ENCODE data around the gene NUDT17. TPM values are rescaled to one million over a fixed set of nuclear protein-coding genes. Genes with fewer than 3 reads are reported as not detected.
A peak's percentile ranks its signal among the peaks of the same experiment; 100 is the strongest.

Gene NUDT17
- total and polyA plus RNA-seq, 2 of the 4 experiments (the other 2 are of a cell fraction), result 2.3 to 2.8 TPM

DNA sequence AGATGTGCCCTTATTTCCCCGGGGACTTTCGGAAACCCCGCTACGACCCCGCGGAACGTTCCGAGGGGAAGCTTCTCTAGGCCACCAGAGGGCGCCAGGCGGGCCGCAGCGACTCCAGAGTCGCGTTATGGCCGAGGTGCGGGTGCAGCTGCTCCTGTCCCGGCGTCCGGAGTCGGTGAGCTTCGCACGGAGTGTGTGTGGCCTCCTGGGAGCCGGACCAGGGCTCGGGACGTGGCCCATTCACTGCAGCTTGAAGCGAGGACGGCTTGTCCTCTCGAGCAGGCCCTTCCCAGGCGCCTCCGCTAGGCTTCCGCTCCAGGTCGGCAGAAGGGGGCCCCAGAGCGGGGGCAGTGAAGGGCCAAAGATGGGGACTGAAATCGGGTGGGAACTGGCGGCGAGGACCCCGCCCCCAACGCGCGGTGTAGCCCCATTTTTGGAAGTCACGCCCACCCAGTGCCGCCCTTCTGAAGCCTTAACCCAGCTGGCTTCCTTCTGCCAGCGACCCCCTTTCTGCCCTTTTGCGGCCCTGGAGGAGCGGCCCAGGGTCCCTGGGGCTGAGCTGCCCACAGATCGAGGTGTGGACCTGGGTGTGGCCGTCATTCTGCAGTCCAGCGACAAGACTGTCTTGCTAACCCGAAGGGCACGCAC, at the start of gene NUDT17 (continued):
- TF ChIP-seq, protein P1, sequence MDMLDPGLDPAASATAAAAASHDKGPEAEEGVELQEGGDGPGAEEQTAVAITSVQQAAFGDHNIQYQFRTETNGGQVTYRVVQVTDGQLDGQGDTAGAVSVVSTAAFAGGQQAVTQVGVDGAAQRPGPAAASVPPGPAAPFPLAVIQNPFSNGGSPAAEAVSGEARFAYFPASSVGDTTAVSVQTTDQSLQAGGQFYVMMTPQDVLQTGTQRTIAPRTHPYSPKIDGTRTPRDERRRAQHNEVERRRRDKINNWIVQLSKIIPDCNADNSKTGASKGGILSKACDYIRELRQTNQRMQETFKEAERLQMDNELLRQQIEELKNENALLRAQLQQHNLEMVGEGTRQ (IDR thresholded peaks at IDR 0.05; ENCODE audit: low read depth, low read length), result no peak
- TF ChIP-seq CHD1 (IDR thresholded peaks at IDR 0.05; ENCODE audit: low read depth, low read length) (no peak), MAZ (IDR thresholded peaks at IDR 0.05; ENCODE audit: borderline replicate concordance, low read depth, low read length) (peak; percentile 40; the same call in 1 of the 2 replicates), RCOR1 (IDR thresholded peaks at IDR 0.05; ENCODE audit: insufficient replicate concordance, low read length) (no peak)

- H3K23ac ChIP-seq (ENCODE audit: low read depth, low read length), result no peak overlapping the region
- peaks cover 29% of the 10 kb centered on the region for H4K20me1 ChIP-seq (ENCODE audit: insufficient read depth, low read length)
- H4K5ac ChIP-seq (ENCODE audit: low read depth, low read length), result no peak overlapping the region
- H2BK120ac ChIP-seq (ENCODE audit: low read depth, low read length), result no peak overlapping the region
- no peak overlapping the region for H3K56ac ChIP-seq (ENCODE audit: extremely low read depth, insufficient read depth, low read length)
- H3K4me3 ChIP-seq (ENCODE audit: insufficient read depth, low read depth, low read length), result no peak overlapping the region
- no peak overlapping the region for H2BK20ac ChIP-seq (ENCODE audit: low read depth, low read length)
- ChIA-PET CTCF (no interaction called here), POLR2A (ENCODE audit: unreplicated experiment) (no interaction called here)
- H4K8ac ChIP-seq (ENCODE audit: low read depth in 2 of 2, low read length in 2 of 2), result no peak overlapping the region
- H3K4me2 ChIP-seq (ENCODE audit: low read depth, low read length), result no peak overlapping the region
- no peak overlapping the region for H2AK9ac ChIP-seq (replicated peaks; ENCODE audit: low read depth, low read length, poor library complexity)
- H2BK15ac ChIP-seq (ENCODE audit: low read depth, low read length), result no peak overlapping the region
- no peaks in the 10 kb centered on the region for H3K27me3 ChIP-seq (ENCODE audit: control insufficient read depth, insufficient read depth, low read length)
- no peak overlapping the region for H2BK5ac ChIP-seq (ENCODE audit: low read depth, low read length, poor library complexity, severe bottlenecking)
- dilution Hi-C loops (cut with HindIII; ENCODE audit: low sequenced_read_pairs, unreplicated experiment) (no loop called here), in situ Hi-C loops (cut with MboI; ENCODE audit: low sequenced_read_pairs) (no loop called here), intact Hi-C loops (cut with micrococcal nuclease) (no loop called here)
- no peak overlapping the region for H3K14ac ChIP-seq (replicated peaks; ENCODE audit: low read depth, low read length)
- H3K9me1 ChIP-seq (ENCODE audit: insufficient read depth, low read length), result peaks cover 3% of the 10 kb centered on the region; the same call in 1 of the 2 replicates
- WGBS, 2 experiments (ENCODE audit: extremely low coverage in 2 of 2, insufficient read length in 1 of 2), result no CpG with 5 or more reads among the region's 1 CpG
- ATAC-seq (ENCODE audit: low read depth) (no peak), DNase-seq (no peak)
- H3K18ac ChIP-seq (ENCODE audit: low read depth, low read length), result no peak overlapping the region
- H3K27ac ChIP-seq (ENCODE audit: insufficient read depth, low read length), result no peak overlapping the region
- H4K91ac ChIP-seq (ENCODE audit: insufficient read depth, low read depth, low read length), result no peak overlapping the region
- H3K9ac ChIP-seq (ENCODE audit: low read depth, low read length), result no peak overlapping the region
- H3K4me1 ChIP-seq (ENCODE audit: control insufficient read depth, insufficient read depth, low read length), result peaks cover 3% of the 10 kb centered on the region
- no peak overlapping the region for H3K4ac ChIP-seq (ENCODE audit: low read depth, low read length)
- peaks cover 12% of the 10 kb centered on the region for H3K36me3 ChIP-seq (ENCODE audit: control insufficient read depth, insufficient read depth, low read length)
- H2AFZ ChIP-seq (replicated peaks; ENCODE audit: low read length, poor library complexity), result no peak overlapping the region
- H3K9me3 ChIP-seq (ENCODE audit: control insufficient read depth, insufficient read depth, low read length), result peaks cover 5% of the 10 kb centered on the region
- TF ChIP-seq CEBPB (IDR thresholded peaks at IDR 0.05; ENCODE audit: low read depth, low read length), result no peak
- TF ChIP-seq SMC3 (IDR thresholded peaks at IDR 0.05; ENCODE audit: low read depth, low read length), result no peak
- TF ChIP-seq FOS (IDR thresholded peaks at IDR 0.05; ENCODE audit: low read depth, low read length), result no peak
- TF ChIP-seq BHLHE40 (IDR thresholded peaks at IDR 0.05; ENCODE audit: low read depth, low read length), result no peak
- TF ChIP-seq RAD21 (IDR thresholded peaks at IDR 0.05; ENCODE audit: low read length), result no peak
- TF ChIP-seq, protein P2, sequence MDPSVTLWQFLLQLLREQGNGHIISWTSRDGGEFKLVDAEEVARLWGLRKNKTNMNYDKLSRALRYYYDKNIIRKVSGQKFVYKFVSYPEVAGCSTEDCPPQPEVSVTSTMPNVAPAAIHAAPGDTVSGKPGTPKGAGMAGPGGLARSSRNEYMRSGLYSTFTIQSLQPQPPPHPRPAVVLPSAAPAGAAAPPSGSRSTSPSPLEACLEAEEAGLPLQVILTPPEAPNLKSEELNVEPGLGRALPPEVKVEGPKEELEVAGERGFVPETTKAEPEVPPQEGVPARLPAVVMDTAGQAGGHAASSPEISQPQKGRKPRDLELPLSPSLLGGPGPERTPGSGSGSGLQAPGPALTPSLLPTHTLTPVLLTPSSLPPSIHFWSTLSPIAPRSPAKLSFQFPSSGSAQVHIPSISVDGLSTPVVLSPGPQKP (IDR thresholded peaks at IDR 0.05; ENCODE audit: borderline replicate concordance, low read depth, low read length), result no peak
- no peak for TF ChIP-seq CTCF (conservative IDR thresholded peaks at IDR 0.05; ENCODE audit: low read depth, low read length)
- TF ChIP-seq MXI1 (IDR thresholded peaks at IDR 0.05; ENCODE audit: borderline replicate concordance, low read depth, low read length), result no peak
- TF ChIP-seq MAFK (IDR thresholded peaks at IDR 0.05; ENCODE audit: low read depth, low read length), result no peak
- no peak for TF ChIP-seq CHD1 (IDR thresholded peaks at IDR 0.05; ENCODE audit: low read depth, low read length)
- peaks cover 22 to 89% of the 10 kb centered on the region in 2 experiments for H3K79me1 ChIP-seq (ENCODE audit: low read depth in 1 of 2, low read length in 2 of 2)
- no TSS peak for BruUV-seq (replicated peaks)
- H2AK5ac ChIP-seq (ENCODE audit: low read depth, low read length), result no peak overlapping the region
Measured at GRCh38 chr1:145796753-145797152, 48.7 kb upstream of the NUDT17 start.
